ENCODE results near the gene NRF1. TPM values are rescaled to one million over a fixed set of nuclear protein-coding genes. Genes with fewer than 3 reads are reported as not detected.

Gene NRF1
- total RNA-seq, 1 donor from 2014 or later: 22.6 TPM

- H3K27ac ChIP-seq: no peak overlapping the region
- DNase-seq (ENCODE audit: extremely low spot score in 2 of 2): no peak
- no peaks in the 10 kb centered on the region for H3K4me1 ChIP-seq
- intact Hi-C loops (cut with DNase I): no loop called here
- H3K9me3 ChIP-seq: no peaks in the 10 kb centered on the region
- H3K36me3 ChIP-seq: peaks cover 0 to 62% of the 10 kb centered on the region in 2 donors
- TF ChIP-seq POLR2AphosphoS5 (IDR thresholded peaks at IDR 0.05; ENCODE audit: insufficient read depth in 1 of 2, low read depth in 1 of 2): no peak
- no peak for TF ChIP-seq POLR2A (IDR thresholded peaks at IDR 0.05)
- no peak for TF ChIP-seq CTCF (IDR thresholded peaks at IDR 0.05)
- no peaks in the 10 kb centered on the region for H3K27me3 ChIP-seq
- no peak overlapping the region for H3K4me3 ChIP-seq
Measured at GRCh38 chr7:129730159-129730558, 118.6 kb downstream of the NRF1 start.

DNA sequence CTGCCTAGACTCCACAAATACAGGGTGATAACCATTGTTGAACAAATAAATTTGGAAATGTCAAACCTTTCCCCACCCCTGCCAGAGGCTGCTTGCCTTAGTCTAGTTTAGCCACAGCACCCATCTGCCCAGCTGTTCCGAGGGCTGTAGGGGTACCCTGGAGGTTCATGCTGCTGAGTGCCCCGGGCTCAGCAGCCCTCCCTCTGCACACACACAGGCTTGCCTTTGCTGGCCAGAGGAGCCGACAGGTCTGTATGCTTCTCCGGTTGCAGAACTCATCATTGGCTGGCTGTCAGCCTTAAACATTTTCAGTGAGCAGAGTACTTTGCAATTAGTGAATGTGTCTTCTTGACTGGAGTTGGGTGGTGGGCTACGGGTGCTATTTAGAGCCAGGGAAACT, 122.9 kb downstream of the NRF1 start:
- Histone ChIP-seq H3K27me3 (no peaks in the 10 kb centered on the region), H3K9me3 (no peaks in the 10 kb centered on the region), H3K4me3 (no peak overlapping the region), H3K4me1 (peaks cover 7% of the 10 kb centered on the region), H3K36me3 (peaks cover 0 to 30% of the 10 kb centered on the region in 2 donors), H3K27ac (no peak overlapping the region)
- intact Hi-C loops (cut with DNase I): no loop called here
- TF ChIP-seq CTCF (IDR thresholded peaks at IDR 0.05): no peak
- TF ChIP-seq POLR2A (IDR thresholded peaks at IDR 0.05): no peak
- no peak for TF ChIP-seq POLR2AphosphoS5 (IDR thresholded peaks at IDR 0.05; ENCODE audit: insufficient read depth in 1 of 2, low read depth in 1 of 2)
- no peak for DNase-seq (ENCODE audit: extremely low spot score in 2 of 2)

DNA sequence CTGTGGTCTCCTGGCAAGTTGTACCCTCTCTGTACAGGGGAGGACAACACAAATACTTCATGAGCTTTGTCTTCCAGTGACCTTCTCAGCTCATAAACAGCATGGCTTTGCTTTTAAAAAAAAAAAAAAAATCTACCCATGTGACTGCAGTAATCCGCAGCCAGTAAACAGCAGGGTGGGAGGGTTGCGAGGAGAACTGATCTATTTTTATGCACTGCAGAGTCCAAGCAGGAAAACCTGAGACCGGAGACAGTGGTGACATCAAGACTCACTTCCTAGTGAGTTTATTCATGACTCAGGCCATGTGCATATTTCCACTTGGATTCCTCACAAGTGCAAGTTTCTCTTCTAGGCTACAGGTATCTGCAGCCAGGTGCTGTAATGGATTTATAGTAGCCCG, 127.9 kb downstream of the NRF1 start:
- intact Hi-C loops (cut with DNase I): no loop called here
- Histone ChIP-seq H3K36me3 (peaks cover 0 to 7% of the 10 kb centered on the region in 2 donors), H3K4me3 (no peak overlapping the region), H3K9me3 (no peaks in the 10 kb centered on the region), H3K27me3 (no peaks in the 10 kb centered on the region), H3K27ac (no peak overlapping the region), H3K4me1 (peaks cover 7% of the 10 kb centered on the region)
- DNase-seq (ENCODE audit: extremely low spot score in 2 of 2): no peak
- TF ChIP-seq POLR2A (IDR thresholded peaks at IDR 0.05) (no peak), CTCF (IDR thresholded peaks at IDR 0.05) (no peak), POLR2AphosphoS5 (IDR thresholded peaks at IDR 0.05; ENCODE audit: insufficient read depth in 1 of 2, low read depth in 1 of 2) (no peak)

- intact Hi-C loops (cut with DNase I): no loop called here
Measured at GRCh38 chr7:129740574-129741410, 129.3 kb downstream of the NRF1 start.

More at GRCh38 chr7:129740574-129741410, 129.3 kb downstream of the NRF1 start:
- Histone ChIP-seq H3K4me3 (no peak overlapping the region), H3K27ac (no peak overlapping the region), H3K4me1 (peaks cover 7% of the 10 kb centered on the region), H3K36me3 (no peaks in the 10 kb centered on the region), H3K27me3 (no peaks in the 10 kb centered on the region), H3K9me3 (no peaks in the 10 kb centered on the region)
- DNase-seq (ENCODE audit: extremely low spot score in 2 of 2): no peak
- TF ChIP-seq POLR2AphosphoS5 (IDR thresholded peaks at IDR 0.05; ENCODE audit: insufficient read depth in 1 of 2, low read depth in 1 of 2) (no peak), POLR2A (IDR thresholded peaks at IDR 0.05) (no peak), CTCF (IDR thresholded peaks at IDR 0.05) (no peak)

Data from vagina (tissue), 2 donors.